ENCODE results near the gene KDM6A. TPM values are rescaled to one million over a fixed set of nuclear protein-coding genes. Genes with fewer than 3 reads are reported as not detected.

The KDM6A gene
- total RNA-seq, 1 donor from 2014 or later = 14.4 TPM

DNA sequence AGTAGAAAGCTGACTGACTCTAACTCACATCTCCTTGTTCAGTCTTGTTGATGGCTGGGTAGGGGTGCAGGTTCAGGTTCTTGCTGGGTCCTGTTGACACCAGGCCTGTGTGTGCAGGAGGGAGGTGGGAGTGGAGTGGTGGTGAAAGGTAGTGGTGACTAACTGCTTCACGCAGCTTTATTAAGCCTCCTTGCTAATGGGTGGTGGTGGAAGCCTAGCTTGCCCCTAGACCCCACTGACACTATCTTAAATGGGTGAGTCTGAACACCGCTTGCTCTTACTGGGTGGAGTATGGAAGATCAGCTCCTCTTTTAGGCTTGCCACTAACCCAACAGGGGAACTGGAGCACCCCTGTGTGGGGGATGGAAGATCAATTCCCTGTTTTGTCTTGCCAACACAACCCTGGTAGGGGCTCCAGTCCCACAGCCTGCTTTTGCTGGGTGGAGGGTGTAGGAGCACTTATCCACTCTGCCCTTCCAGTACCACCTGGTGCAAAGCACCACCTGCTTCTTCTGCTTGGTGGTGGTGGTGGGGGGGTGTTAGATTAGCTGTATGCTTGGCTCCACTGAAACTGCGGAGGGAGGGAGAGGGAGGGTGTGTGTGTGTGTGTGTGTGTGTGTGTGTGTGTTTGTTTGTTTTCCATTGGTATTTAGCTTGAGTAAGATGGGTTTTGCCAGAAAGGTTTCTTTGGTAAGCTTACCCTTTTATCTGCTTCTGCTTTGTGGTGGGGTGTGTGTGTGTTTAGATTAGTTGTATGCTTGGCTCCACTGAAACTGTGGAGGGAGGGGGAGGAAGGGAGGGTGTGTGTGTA lies 25.6 kb downstream of the KDM6A start:
- Mint-ChIP-seq H3K4me1 (ENCODE audit: low read depth) (peaks cover 24% of the 10 kb centered on the region), H3K4me3 (ENCODE audit: unreplicated experiment) (no peak overlapping the region), H3K27ac (ENCODE audit: unreplicated experiment) (no peak overlapping the region), H3K27me3 (ENCODE audit: low read depth) (no peaks in the 10 kb centered on the region), H3K9me3 (ENCODE audit: low read depth) (peaks cover 28% of the 10 kb centered on the region), H3K36me3 (ENCODE audit: low read depth) (peaks cover 3% of the 10 kb centered on the region)
- TF ChIP-seq, protein P1, sequence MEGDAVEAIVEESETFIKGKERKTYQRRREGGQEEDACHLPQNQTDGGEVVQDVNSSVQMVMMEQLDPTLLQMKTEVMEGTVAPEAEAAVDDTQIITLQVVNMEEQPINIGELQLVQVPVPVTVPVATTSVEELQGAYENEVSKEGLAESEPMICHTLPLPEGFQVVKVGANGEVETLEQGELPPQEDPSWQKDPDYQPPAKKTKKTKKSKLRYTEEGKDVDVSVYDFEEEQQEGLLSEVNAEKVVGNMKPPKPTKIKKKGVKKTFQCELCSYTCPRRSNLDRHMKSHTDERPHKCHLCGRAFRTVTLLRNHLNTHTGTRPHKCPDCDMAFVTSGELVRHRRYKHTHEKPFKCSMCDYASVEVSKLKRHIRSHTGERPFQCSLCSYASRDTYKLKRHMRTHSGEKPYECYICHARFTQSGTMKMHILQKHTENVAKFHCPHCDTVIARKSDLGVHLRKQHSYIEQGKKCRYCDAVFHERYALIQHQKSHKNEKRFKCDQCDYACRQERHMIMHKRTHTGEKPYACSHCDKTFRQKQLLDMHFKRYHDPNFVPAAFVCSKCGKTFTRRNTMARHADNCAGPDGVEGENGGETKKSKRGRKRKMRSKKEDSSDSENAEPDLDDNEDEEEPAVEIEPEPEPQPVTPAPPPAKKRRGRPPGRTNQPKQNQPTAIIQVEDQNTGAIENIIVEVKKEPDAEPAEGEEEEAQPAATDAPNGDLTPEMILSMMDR (IDR thresholded peaks at IDR 0.05) = no peak
- no peak for DNase-seq (ENCODE audit: low spot score)

DNA sequence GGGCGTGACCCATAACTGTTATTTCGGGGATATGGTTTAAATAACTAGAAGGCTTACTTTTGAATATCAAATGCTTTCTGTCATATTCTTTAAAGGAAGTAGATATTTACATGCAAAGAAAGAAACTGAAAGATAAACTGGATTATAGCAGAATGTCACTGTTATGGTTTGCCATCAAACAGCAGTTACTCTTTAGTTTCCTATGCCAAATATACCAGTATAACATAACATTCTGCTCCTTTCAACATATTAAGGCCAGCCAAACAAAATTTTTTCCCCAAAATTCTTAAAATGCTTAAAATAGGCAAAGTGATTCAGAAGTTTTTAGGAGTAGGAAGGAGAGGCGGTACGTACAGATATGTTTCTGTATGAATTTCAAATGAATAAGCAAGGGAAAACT lies 27.0 kb downstream of the KDM6A start:
- TF ChIP-seq, protein P1 (IDR thresholded peaks at IDR 0.05) = no peak
- peak overlapping the region; percentile 39 for H3K27ac Mint-ChIP-seq (ENCODE audit: unreplicated experiment)
- H3K4me3 Mint-ChIP-seq (ENCODE audit: unreplicated experiment) = peak overlapping the region; percentile 24
- peaks cover 28% of the 10 kb centered on the region for H3K9me3 Mint-ChIP-seq (ENCODE audit: low read depth)
- DNase-seq (ENCODE audit: low spot score) = no peak
- H3K4me1 Mint-ChIP-seq (ENCODE audit: low read depth) = peaks cover 33% of the 10 kb centered on the region
- H3K36me3 Mint-ChIP-seq (ENCODE audit: low read depth) = peaks cover 3% of the 10 kb centered on the region
- H3K27me3 Mint-ChIP-seq (ENCODE audit: low read depth) = no peaks in the 10 kb centered on the region

DNA sequence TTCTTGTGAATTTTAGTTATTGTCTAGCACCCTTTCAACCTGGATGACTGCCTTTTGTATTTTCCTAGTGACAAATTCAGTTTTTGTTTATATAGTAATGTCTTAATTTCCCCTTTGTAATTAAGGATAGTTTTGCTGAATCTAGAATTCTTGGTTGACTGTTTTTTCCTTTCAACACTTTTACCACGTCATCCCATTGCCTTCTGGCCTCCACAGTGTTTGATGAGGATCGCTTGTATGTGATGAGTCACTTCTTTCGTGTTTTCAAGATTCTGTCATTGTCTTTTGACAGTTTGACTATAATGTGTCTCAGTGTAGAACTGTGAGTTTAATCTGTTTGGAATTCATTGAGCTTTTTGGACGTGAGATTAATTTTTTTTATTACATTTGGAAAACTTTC lies 30.1 kb downstream of the KDM6A start:
- no peak for DNase-seq (ENCODE audit: low spot score)
- no peaks in the 10 kb centered on the region for H3K27me3 Mint-ChIP-seq (ENCODE audit: low read depth)
- no peak overlapping the region for H3K4me3 Mint-ChIP-seq (ENCODE audit: unreplicated experiment)
- H3K27ac Mint-ChIP-seq (ENCODE audit: unreplicated experiment) = no peak overlapping the region
- no peaks in the 10 kb centered on the region for H3K36me3 Mint-ChIP-seq (ENCODE audit: low read depth)
- peaks cover 50% of the 10 kb centered on the region for H3K4me1 Mint-ChIP-seq (ENCODE audit: low read depth)
- TF ChIP-seq, protein P1 (IDR thresholded peaks at IDR 0.05) = no peak
- H3K9me3 Mint-ChIP-seq (ENCODE audit: low read depth) = peaks cover 15% of the 10 kb centered on the region

DNA sequence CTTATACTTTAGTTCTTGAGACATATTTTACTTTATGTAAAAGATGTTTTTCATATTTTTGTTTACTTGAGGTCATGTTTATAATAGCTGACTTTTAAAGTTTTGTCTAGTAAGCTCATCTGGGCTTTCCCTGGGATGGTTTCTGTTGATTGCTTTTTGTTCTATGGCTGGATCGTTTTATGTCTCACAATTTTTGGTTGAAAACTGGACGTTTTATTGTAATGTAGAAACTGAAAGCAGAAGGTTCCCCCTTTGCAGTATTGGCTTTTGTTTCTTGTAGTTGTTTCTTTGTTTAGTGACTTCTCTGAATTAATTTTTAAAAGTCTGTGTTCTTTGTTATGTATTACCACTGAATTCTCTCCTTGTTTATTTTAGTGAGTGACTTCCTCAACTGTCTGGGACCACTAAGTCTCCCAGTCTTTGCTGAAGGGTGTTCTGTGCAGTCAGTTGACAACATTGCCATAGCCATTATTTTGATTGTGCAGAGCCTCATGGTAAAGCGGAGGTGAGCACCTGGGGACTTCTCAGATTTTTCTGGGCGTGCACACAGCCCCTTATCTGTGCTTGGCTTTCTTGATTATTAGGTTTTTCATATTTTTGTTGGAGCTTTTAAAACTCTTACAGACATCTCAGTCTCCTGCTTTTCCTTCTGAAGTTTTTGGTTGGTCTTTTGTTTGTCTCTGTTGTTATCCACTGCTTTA lies 31.0 kb downstream of the KDM6A start:
- Mint-ChIP-seq H3K27me3 (ENCODE audit: low read depth) (no peaks in the 10 kb centered on the region), H3K27ac (ENCODE audit: unreplicated experiment) (no peak overlapping the region), H3K4me3 (ENCODE audit: unreplicated experiment) (no peak overlapping the region), H3K9me3 (ENCODE audit: low read depth) (peaks cover 18% of the 10 kb centered on the region), H3K36me3 (ENCODE audit: low read depth) (no peaks in the 10 kb centered on the region), H3K4me1 (ENCODE audit: low read depth) (peaks cover 50% of the 10 kb centered on the region)
- DNase-seq (ENCODE audit: low spot score) = no peak
- TF ChIP-seq, protein P1 (IDR thresholded peaks at IDR 0.05) = no peak

DNA sequence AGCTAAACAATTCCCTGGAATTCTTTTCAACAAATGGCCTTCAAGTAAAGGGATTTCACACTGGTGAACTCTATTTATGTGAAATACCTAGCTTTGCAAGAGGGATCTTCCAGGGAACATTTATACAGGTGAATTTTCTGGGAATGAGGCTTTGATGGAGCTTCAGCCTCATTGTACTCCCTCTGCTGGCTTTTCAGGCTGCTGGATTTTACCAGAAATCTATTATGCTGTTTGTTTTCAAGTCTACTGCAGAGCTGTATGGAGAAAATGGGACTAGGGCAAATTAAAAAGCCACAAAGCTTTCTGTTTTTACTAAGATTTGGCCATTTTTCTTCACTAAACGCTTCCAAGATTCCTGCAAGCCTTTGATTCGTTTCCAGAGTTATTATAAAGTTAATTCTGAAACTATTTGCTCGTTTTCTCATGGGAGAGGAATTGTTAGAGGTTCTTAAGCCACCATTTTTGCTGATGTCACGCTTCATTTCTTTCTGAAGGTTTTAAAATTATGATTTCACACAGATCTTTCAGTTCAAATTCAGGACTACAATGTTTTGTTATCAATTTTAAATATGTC lies 31.6 kb downstream of the KDM6A start:
- peak overlapping the region; percentile 37 for H3K27ac Mint-ChIP-seq (ENCODE audit: unreplicated experiment)
- no peak for DNase-seq (ENCODE audit: low spot score)
- no peaks in the 10 kb centered on the region for H3K27me3 Mint-ChIP-seq (ENCODE audit: low read depth)
- H3K9me3 Mint-ChIP-seq (ENCODE audit: low read depth) = peaks cover 19% of the 10 kb centered on the region
- no peak overlapping the region for H3K4me3 Mint-ChIP-seq (ENCODE audit: unreplicated experiment)
- TF ChIP-seq, protein P1 (IDR thresholded peaks at IDR 0.05) = peak; percentile 34
- peaks cover 43% of the 10 kb centered on the region for H3K4me1 Mint-ChIP-seq (ENCODE audit: low read depth)
- no peaks in the 10 kb centered on the region for H3K36me3 Mint-ChIP-seq (ENCODE audit: low read depth)

All from chondrocyte (in vitro differentiated cells).